ENCODE data around the gene TEX2.

- TF ChIP-seq EP300 (IDR thresholded peaks at IDR 0.05) (no peak), CTCF (IDR thresholded peaks at IDR 0.05) (no peak), POLR2A (IDR thresholded peaks at IDR 0.05) (no peak), POLR2AphosphoS5 (IDR thresholded peaks at IDR 0.05) (no peak)
These were observed 39.8 kb downstream of the TEX2 start for GRCh38 chr17:64223283-64223682.
